ENCODE data around the gene ARHGEF4. TPM values are rescaled to one million over a fixed set of nuclear protein-coding genes. Genes with fewer than 3 reads are reported as not detected.

ARHGEF4 gene
- total and polyA plus RNA-seq, 9 donors: 6.1 to 15.4 (median 8.3) TPM

DNA sequence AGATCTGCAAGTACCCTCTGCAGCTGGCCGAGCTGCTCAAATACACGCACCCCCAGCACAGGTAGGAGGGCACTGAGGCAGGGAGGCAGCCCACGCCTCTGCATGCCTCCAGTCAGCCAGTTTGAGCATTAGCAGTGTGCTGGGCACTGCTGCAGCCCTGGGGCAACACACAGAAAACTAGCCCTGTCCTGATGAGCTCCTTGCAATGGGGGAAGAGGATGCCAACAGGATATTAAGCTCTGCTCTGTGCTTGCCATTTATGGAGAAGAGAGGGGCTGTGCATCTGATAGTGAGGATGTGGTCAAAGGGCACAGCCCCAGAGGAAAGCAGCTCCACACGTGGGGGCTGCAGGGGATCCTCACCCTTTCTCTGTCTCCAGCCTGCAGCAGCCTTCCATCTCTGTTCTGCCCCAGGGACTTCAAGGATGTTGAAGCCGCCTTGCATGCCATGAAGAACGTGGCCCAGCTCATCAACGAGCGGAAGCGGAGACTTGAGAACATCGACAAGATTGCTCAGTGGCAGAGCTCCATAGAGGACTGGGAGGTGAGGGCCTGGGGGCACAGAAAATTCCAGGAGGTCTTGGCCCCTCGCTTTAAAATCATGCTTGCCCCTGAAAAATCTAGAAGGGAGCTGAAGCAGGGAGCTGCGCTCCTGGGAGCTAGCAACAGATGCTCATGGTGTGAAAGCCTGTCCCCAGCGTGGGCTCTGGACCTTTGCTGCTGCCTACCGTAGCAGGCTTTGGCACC, 204.9 kb downstream of the ARHGEF4 start:
- H3K4me3 ChIP-seq (ENCODE audit: low read length): no peak overlapping the region
- no peak for DNase-seq
- no peaks in the 10 kb centered on the region for H3K9me3 ChIP-seq (replicated peaks; ENCODE audit: control insufficient read depth, low read depth, low read length)
- peaks cover 15% of the 10 kb centered on the region for H3K36me3 ChIP-seq (ENCODE audit: control insufficient read depth, insufficient read depth, low read length)
- H3K27ac ChIP-seq (ENCODE audit: low read length): no peak overlapping the region
- peaks cover 37% of the 10 kb centered on the region for H3K27me3 ChIP-seq (ENCODE audit: control insufficient read depth, insufficient read depth, low read length)
- WGBS (ENCODE audit: insufficient coverage): 79% methylated on average over 14 of the region's 14 CpGs
- H3K4me1 ChIP-seq (ENCODE audit: control insufficient read depth, insufficient read depth, low read length): peaks cover 17% of the 10 kb centered on the region

DNA sequence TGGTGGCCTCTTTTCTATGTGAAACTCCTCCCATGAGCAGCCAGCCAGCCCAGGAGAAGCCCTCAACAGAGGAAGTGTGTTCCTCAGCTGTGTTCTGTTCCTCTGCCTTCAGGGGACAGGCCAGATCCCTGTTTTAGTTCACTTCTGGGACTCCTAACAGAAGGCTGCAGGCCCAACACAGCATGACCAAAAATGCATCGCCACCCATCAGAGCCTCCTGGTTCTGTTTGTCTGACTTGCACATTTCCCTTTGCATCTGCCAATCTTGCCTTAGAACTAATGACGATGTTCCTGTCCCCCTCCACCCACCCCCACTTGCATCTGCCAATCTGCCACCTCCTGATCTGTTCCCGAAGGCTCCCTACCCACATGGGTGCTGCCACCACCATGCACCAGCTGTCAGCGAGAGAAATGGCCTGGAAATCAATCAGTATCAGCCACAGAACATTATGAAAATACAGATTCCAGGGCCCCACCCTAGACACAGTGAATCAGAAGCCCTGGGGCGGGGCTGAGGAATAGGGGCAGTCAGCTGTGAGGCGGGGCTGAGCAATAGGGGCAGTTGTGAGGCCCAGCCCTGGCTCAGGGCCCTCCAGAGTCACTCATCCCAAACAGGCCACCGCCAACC, 205.5 kb downstream of the ARHGEF4 start:
- H3K9me3 ChIP-seq (replicated peaks; ENCODE audit: control insufficient read depth, low read depth, low read length): no peaks in the 10 kb centered on the region
- DNase-seq: no peak
- no peak overlapping the region for H3K27ac ChIP-seq (ENCODE audit: low read length)
- WGBS (ENCODE audit: insufficient coverage): 89% methylated on average over 3 of the region's 7 CpGs
- H3K4me1 ChIP-seq (ENCODE audit: control insufficient read depth, insufficient read depth, low read length): peaks cover 17% of the 10 kb centered on the region
- H3K27me3 ChIP-seq (ENCODE audit: control insufficient read depth, insufficient read depth, low read length): peaks cover 32% of the 10 kb centered on the region
- peaks cover 20% of the 10 kb centered on the region for H3K36me3 ChIP-seq (ENCODE audit: control insufficient read depth, insufficient read depth, low read length)
- no peak overlapping the region for H3K4me3 ChIP-seq (ENCODE audit: low read length)

DNA sequence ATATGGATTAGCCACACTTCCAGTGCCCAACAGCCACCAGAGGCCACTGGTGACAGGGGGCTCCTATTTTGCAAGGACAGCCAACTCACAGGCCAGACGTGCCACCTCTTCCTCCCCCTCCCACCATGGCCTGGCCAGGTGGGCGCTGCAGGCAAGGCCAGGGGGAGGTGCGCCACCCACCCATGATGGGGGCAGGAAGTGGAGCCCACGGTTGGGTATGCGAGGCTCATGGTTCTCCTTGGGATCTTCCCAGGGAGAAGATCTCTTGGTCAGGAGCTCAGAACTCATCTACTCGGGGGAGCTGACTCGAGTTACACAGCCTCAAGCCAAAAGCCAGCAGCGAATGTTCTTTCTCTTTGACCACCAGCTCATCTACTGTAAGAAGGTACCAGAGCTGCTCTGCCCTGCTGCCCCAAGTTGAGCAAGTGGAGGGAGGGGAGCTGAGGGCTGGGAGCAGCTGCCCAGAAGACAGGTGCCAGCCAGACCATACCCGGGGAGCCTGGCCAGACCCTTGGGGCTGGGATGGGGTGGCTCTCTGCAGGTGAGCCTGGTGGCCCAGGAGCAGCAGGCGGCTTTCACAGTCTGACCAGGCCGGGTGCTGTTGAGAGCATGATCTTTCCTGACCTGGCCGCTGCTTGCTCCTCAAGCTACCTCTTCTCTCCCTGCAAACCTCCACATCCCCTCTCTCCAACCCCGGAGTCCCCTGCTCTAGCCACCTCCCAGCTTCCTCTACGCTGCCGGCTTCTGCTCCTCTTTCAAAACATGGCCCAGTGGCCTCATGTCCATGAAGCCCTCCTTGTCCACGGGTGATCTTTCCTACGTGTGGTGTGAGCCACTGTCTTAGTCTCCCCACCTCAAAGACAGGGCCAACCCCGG, 206.7 kb downstream of the ARHGEF4 start:
- Histone ChIP-seq H3K9me3 (replicated peaks; ENCODE audit: control insufficient read depth, low read depth, low read length) (no peaks in the 10 kb centered on the region), H3K4me3 (ENCODE audit: low read length) (no peak overlapping the region), H3K27ac (ENCODE audit: low read length) (no peak overlapping the region), H3K27me3 (ENCODE audit: control insufficient read depth, insufficient read depth, low read length) (peaks cover 24% of the 10 kb centered on the region), H3K4me1 (ENCODE audit: control insufficient read depth, insufficient read depth, low read length) (peaks cover 17% of the 10 kb centered on the region), H3K36me3 (ENCODE audit: control insufficient read depth, insufficient read depth, low read length) (peaks cover 26% of the 10 kb centered on the region)
- no peak for DNase-seq
- WGBS (ENCODE audit: insufficient coverage): 82% methylated on average over 14 of the region's 18 CpGs

- Histone ChIP-seq H3K27ac (ENCODE audit: low read length) (no peak overlapping the region), H3K4me1 (ENCODE audit: control insufficient read depth, insufficient read depth, low read length) (peaks cover 17% of the 10 kb centered on the region), H3K4me3 (ENCODE audit: low read length) (no peak overlapping the region)
Observed at GRCh38 chr2:131044075-131044756, 207.5 kb downstream of the ARHGEF4 start.

GRCh38 chr2:131044757-131045150, 208.0 kb downstream of the ARHGEF4 start:
- DNase-seq: no peak
- Histone ChIP-seq H3K4me1 (ENCODE audit: control insufficient read depth, insufficient read depth, low read length) (peaks cover 17% of the 10 kb centered on the region), H3K27ac (ENCODE audit: low read length) (no peak overlapping the region), H3K36me3 (ENCODE audit: control insufficient read depth, insufficient read depth, low read length) (peaks cover 37% of the 10 kb centered on the region), H3K27me3 (ENCODE audit: control insufficient read depth, insufficient read depth, low read length) (peaks cover 14% of the 10 kb centered on the region), H3K4me3 (ENCODE audit: low read length) (no peak overlapping the region), H3K9me3 (replicated peaks; ENCODE audit: control insufficient read depth, low read depth, low read length) (no peaks in the 10 kb centered on the region)
- 90% methylated on average over 6 of the region's 11 CpGs for WGBS (ENCODE audit: insufficient coverage)

More at GRCh38 chr2:131044075-131044756, 207.5 kb downstream of the ARHGEF4 start:
- 72% methylated on average over 23 of the region's 24 CpGs for WGBS (ENCODE audit: insufficient coverage)
- no peak for DNase-seq
- Histone ChIP-seq H3K9me3 (replicated peaks; ENCODE audit: control insufficient read depth, low read depth, low read length) (no peaks in the 10 kb centered on the region), H3K36me3 (ENCODE audit: control insufficient read depth, insufficient read depth, low read length) (peaks cover 34% of the 10 kb centered on the region), H3K27me3 (ENCODE audit: control insufficient read depth, insufficient read depth, low read length) (peaks cover 19% of the 10 kb centered on the region)

- WGBS (ENCODE audit: insufficient coverage): 91% methylated on average over 6 of the region's 8 CpGs
- Histone ChIP-seq H3K4me3 (ENCODE audit: low read length) (no peak overlapping the region), H3K4me1 (ENCODE audit: control insufficient read depth, insufficient read depth, low read length) (peaks cover 11% of the 10 kb centered on the region), H3K27me3 (ENCODE audit: control insufficient read depth, insufficient read depth, low read length) (peaks cover 7% of the 10 kb centered on the region), H3K27ac (ENCODE audit: low read length) (no peak overlapping the region), H3K36me3 (ENCODE audit: control insufficient read depth, insufficient read depth, low read length) (peaks cover 43% of the 10 kb centered on the region), H3K9me3 (replicated peaks; ENCODE audit: control insufficient read depth, low read depth, low read length) (no peaks in the 10 kb centered on the region)
- DNase-seq: no peak
Observed at GRCh38 chr2:131045286-131046027, 208.7 kb downstream of the ARHGEF4 start.

DNA sequence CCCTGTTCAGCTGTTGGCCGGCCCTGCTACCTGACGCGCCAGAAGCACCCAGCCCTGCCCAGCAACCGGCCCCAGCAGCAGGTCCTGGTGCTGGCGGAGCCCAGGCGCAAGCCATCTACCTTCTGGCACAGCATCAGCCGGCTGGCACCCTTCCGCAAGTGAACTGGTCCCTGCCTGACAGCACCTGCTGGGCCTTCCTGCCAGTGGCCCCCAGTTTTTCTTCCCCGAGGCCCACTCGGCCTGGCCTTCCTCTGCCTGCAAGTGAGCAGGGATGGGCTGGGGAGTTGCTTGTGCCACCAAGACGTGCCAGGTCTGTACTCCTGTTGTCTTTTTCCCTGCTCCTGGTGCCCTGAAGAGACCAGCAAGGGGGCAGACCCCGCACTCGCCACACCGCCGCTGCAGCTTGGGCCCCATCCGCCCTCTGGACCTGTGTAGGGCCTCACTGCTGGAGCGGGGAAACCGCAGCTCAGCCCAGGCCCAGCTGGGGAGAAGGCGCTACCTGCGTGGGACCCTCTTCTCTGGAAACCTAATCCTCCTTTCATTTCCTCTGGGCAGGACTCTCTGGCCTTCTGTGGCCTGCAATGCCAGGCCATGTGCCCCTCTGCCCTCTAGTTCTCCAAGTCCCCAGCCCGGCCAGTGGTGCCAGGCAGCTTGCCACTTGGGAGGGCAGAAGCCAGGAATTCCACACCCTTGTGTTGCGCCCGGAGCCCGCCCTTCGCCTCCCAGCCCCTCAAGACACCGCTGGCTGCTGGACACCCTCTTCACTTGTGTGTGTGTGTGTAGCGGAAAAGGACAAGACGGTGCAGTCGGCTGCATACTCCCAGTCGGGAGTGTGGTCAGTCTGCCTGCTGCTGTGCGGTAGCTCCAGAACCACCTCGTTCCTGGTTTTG, 209.6 kb downstream of the ARHGEF4 start:
- no peaks in the 10 kb centered on the region for H3K9me3 ChIP-seq (replicated peaks; ENCODE audit: control insufficient read depth, low read depth, low read length)
- no peak overlapping the region for H3K27ac ChIP-seq (ENCODE audit: low read length)
- peaks cover 51% of the 10 kb centered on the region for H3K36me3 ChIP-seq (ENCODE audit: control insufficient read depth, insufficient read depth, low read length)
- 89% methylated on average over 22 of the region's 32 CpGs for WGBS (ENCODE audit: insufficient coverage)
- H3K27me3 ChIP-seq (ENCODE audit: control insufficient read depth, insufficient read depth, low read length): no peaks in the 10 kb centered on the region
- H3K4me1 ChIP-seq (ENCODE audit: control insufficient read depth, insufficient read depth, low read length): peaks cover 6% of the 10 kb centered on the region
- no peak overlapping the region for H3K4me3 ChIP-seq (ENCODE audit: low read length)
- no peak for DNase-seq

GRCh38 chr2:131046918-131047652, 210.4 kb downstream of the ARHGEF4 start:
- Histone ChIP-seq H3K36me3 (ENCODE audit: control insufficient read depth, insufficient read depth, low read length) (peaks cover 59% of the 10 kb centered on the region), H3K27ac (ENCODE audit: low read length) (no peak overlapping the region), H3K9me3 (replicated peaks; ENCODE audit: control insufficient read depth, low read depth, low read length) (no peaks in the 10 kb centered on the region), H3K4me1 (ENCODE audit: control insufficient read depth, insufficient read depth, low read length) (peaks cover 6% of the 10 kb centered on the region), H3K27me3 (ENCODE audit: control insufficient read depth, insufficient read depth, low read length) (no peaks in the 10 kb centered on the region), H3K4me3 (ENCODE audit: low read length) (no peak overlapping the region)
- 96% methylated on average over 9 of the region's 18 CpGs for WGBS (ENCODE audit: insufficient coverage)
- DNase-seq: no peak
